PC-9 (cell line): Measurements from ENCODE around the gene EPHA4. TPM values are rescaled to one million over a fixed set of nuclear protein-coding genes. Genes with fewer than 3 reads are reported as not detected.

Source experiments
- BruUV-seq: library from RNA; stranded (reverse); fragments of 400-500 nt; replicated peaks from 2 replicates; lab custom pipeline; 2021; lab: Mats Ljungman, UMichigan
- CTCF ChIA-PET: fragments of 300-600 bp; sonication (Branson Sonifier 250); formaldehyde crosslinking; loops from one replicate; lab custom pipeline; 2022; ENCODE audit warnings: antibody characterized with exemption; lab: Charles Lee
- POLR2A ChIA-PET: fragments of 300-600 bp; sonication (Branson Sonifier 250); formaldehyde crosslinking; loops from one replicate; lab custom pipeline; 2022; ENCODE audit warnings: antibody characterized with exemption; ENCODE audit not compliant: unreplicated experiment; lab: Charles Lee
- DNase-seq, 2 experiments: peaks; one replicate each; pipeline versions ENCODE4 v3.0.0 to v3.0.0-alpha.2; 2015 to 2022; ENCODE audit warnings: mixed read lengths in 1 of 2
- H2AFZ ChIP-seq: fragments of 200-600 bp; sonication (generic); 2 replicates; pipeline ENCODE4 v1.8.1; 2017; ENCODE audit warnings: antibody characterized with exemption
- H3F3A ChIP-seq: fragments of 200-600 bp; sonication (generic); 2 replicates; pipeline ENCODE4 v1.8.1; 2017; ENCODE audit warnings: antibody characterized with exemption, mild to moderate bottlenecking, low read depth; ENCODE audit not compliant: insufficient read depth
- H3K27ac ChIP-seq: fragments of 200-600 bp; sonication (generic); 2 replicates; pipeline ENCODE4 v1.6.1; 2016; ENCODE audit warnings: mixed run types
- H3K27me3 ChIP-seq: fragments of 200-600 bp; sonication (generic); 2 replicates; pipeline ENCODE4 v1.6.1; 2016; ENCODE audit warnings: low read depth, mixed run types; ENCODE audit not compliant: insufficient read depth
- H3K36me3 ChIP-seq: fragments of 200-600 bp; sonication (generic); 2 replicates; pipeline ENCODE4 v1.6.1; 2016; ENCODE audit warnings: low read depth, mixed run types
- H3K4me1 ChIP-seq: fragments of 200-600 bp; sonication (generic); replicated peaks from 2 replicates; pipeline ENCODE4 v1.6.1; 2016; ENCODE audit warnings: mixed run types; ENCODE audit not compliant: insufficient read depth
- H3K4me2 ChIP-seq: fragments of 200-600 bp; sonication (generic); 2 replicates; pipeline ENCODE4 v1.6.1; 2017; ENCODE audit warnings: mixed run types
- H3K4me3 ChIP-seq: fragments of 200-600 bp; sonication (generic); 2 replicates; pipeline ENCODE4 v1.6.1; 2016; ENCODE audit warnings: mixed run types
- H3K79me2 ChIP-seq: fragments of 200-600 bp; sonication (generic); 2 replicates; pipeline ENCODE4 v1.6.1; 2017; ENCODE audit warnings: low read depth, mixed run types
- H3K9me2 ChIP-seq: fragments of 200-600 bp; sonication (generic); 2 replicates; pipeline ENCODE4 v1.8.1; 2017; ENCODE audit warnings: mild to moderate bottlenecking; ENCODE audit not compliant: insufficient read depth
- H3K9me3 ChIP-seq: fragments of 200-600 bp; sonication (generic); 2 replicates; pipeline ENCODE4 v1.8.1; 2016; ENCODE audit warnings: low read depth; ENCODE audit not compliant: insufficient read depth
- H4K20me1 ChIP-seq: fragments of 200-600 bp; sonication (generic); 2 replicates; pipeline ENCODE4 v1.8.1; 2017; ENCODE audit not compliant: insufficient read depth
- CTCF ChIP-seq: fragments of 200-600 bp; sonication (generic); conservative IDR thresholded peaks from 2 replicates; pipeline ENCODE4 v1.6.1; 2017; ENCODE audit warnings: mixed run types, antibody characterized with exemption, mild to moderate bottlenecking, moderate library complexity
- EZH2 ChIP-seq: fragments of 200-600 bp; sonication (generic); IDR thresholded peaks from 2 replicates; pipeline ENCODE4 v1.8.0; 2017; ENCODE audit warnings: antibody characterized with exemption, low read depth
- intact Hi-C: fragments of 100-400 bp; cut with micrococcal nuclease; formaldehyde crosslinking; loops from one replicate; pipeline ENCODE4 v1.10.0; 2022; ENCODE audit not compliant: unreplicated experiment
- total RNA-seq: library from RNA; stranded (reverse); gene quantifications from 2 replicates; pipeline ENCODE4 v1.2.3, GENCODE V29; 2021

EPHA4 gene
- total RNA-seq, 1 experiment from 2014 or later = 10.6 TPM

- no peaks in the 10 kb centered on the region for H3K4me1 ChIP-seq
- H3K27me3 ChIP-seq = no peaks in the 10 kb centered on the region
- ChIA-PET CTCF (no interaction called here), POLR2A (no interaction called here)
- no peak overlapping the region for H3K4me3 ChIP-seq
- no peak overlapping the region for H3K4me2 ChIP-seq
- no peaks in the 10 kb centered on the region; the same call in 1 of the 2 replicates for H3K9me3 ChIP-seq
- no peaks in the 10 kb centered on the region for H4K20me1 ChIP-seq
- H3F3A ChIP-seq = no peaks in the 10 kb centered on the region
- no peak for DNase-seq
- H2AFZ ChIP-seq = no peak overlapping the region
- no peak overlapping the region for H3K27ac ChIP-seq
- no peaks in the 10 kb centered on the region for H3K9me2 ChIP-seq
- H3K79me2 ChIP-seq = peaks cover 5% of the 10 kb centered on the region; the same call in 1 of the 2 replicates
- intact Hi-C loops = no loop called here
- 0 out of 2 replicates have a peak, but pooled peaks cover 14% of the 10 kb centered on the region for H3K36me3 ChIP-seq
- BruUV-seq = no TSS peak
- TF ChIP-seq EZH2 (no peak), CTCF (no peak)
Measured at GRCh38 chr2:221563270-221563985, 8.7 kb downstream of the EPHA4 start.

- Histone ChIP-seq H2AFZ (no peak overlapping the region), H4K20me1 (no peaks in the 10 kb centered on the region), H3K27me3 (no peaks in the 10 kb centered on the region), H3K36me3 (0 out of 2 replicates have a peak, but pooled peaks cover 5% of the 10 kb centered on the region), H3K4me1 (no peaks in the 10 kb centered on the region), H3K9me2 (no peaks in the 10 kb centered on the region), H3K27ac (no peak overlapping the region), H3K4me3 (no peak overlapping the region), H3K9me3 (no peaks in the 10 kb centered on the region; the same call in 1 of the 2 replicates), H3F3A (no peaks in the 10 kb centered on the region), H3K4me2 (no peak overlapping the region), H3K79me2 (peaks cover 5% of the 10 kb centered on the region; the same call in 1 of the 2 replicates)
- DNase-seq = no peak
- intact Hi-C loops = no loop called here
- CTCF ChIA-PET = interaction anchor here (0.6 to 0.7 kb wide), 2 partner anchors 212 to 1169 kb away, joined by 3 to 9 read pairs; no protein-coding TSS in a partner anchor
- TF ChIP-seq EZH2 (no peak), CTCF (no peak)
- no TSS peak for BruUV-seq
- POLR2A ChIA-PET = interaction anchor here (0.6 to 0.7 kb wide), 2 partner anchors 10 to 15 kb away, joined by 3 to 5 read pairs; no protein-coding TSS in a partner anchor
Measured at GRCh38 chr2:221562226-221562625, 9.9 kb downstream of the EPHA4 start.

GRCh38 chr2:221561770-221562169, 10.3 kb downstream of the EPHA4 start:
- no TSS peak for BruUV-seq
- H3K27ac ChIP-seq = no peak overlapping the region
- TF ChIP-seq EZH2 = no peak
- TF ChIP-seq CTCF = no peak
- no peaks in the 10 kb centered on the region for H3K4me1 ChIP-seq
- intact Hi-C loops = no loop called here
- H3F3A ChIP-seq = no peaks in the 10 kb centered on the region
- H3K9me3 ChIP-seq = no peaks in the 10 kb centered on the region; the same call in 1 of the 2 replicates
- H4K20me1 ChIP-seq = no peaks in the 10 kb centered on the region
- H2AFZ ChIP-seq = no peak overlapping the region
- POLR2A ChIA-PET = interaction anchor here (0.6 kb wide), 1 partner anchor 11 kb away, joined by 3 read pairs; no protein-coding TSS in a partner anchor
- H3K36me3 ChIP-seq = 0 out of 2 replicates have a peak, but pooled peaks cover 3% of the 10 kb centered on the region
- no peak overlapping the region for H3K4me3 ChIP-seq
- H3K9me2 ChIP-seq = no peaks in the 10 kb centered on the region
- no peak for DNase-seq
- CTCF ChIA-PET = interaction anchor here (0.7 kb wide), 1 partner anchor 1170 kb away, joined by 3 read pairs; no protein-coding TSS in a partner anchor
- H3K27me3 ChIP-seq = no peaks in the 10 kb centered on the region
- H3K79me2 ChIP-seq = peaks cover 5% of the 10 kb centered on the region; the same call in 1 of the 2 replicates
- no peak overlapping the region for H3K4me2 ChIP-seq
